GM06990 (cell line): ENCODE results near the gene SRP19.

ENCODE experiments used
- DNase-seq: peaks from one replicate; pipeline ENCODE4 v3.0.0-alpha.2; 2011; ENCODE audit not compliant: insufficient read length; ENCODE audit errors: extremely low read depth
- H3K27me3 ChIP-seq: replicated peaks from 2 replicates; pipeline ENCODE4 v1.6.0; 2011; ENCODE audit warnings: low read length; ENCODE audit not compliant: control insufficient read depth, insufficient read depth
- H3K36me3 ChIP-seq: 2 replicates; pipeline ENCODE4 v1.5.1; 2011; ENCODE audit warnings: low read length; ENCODE audit not compliant: control insufficient read depth, insufficient read depth
- H3K4me3 ChIP-seq: replicated peaks from 2 replicates; pipeline ENCODE4 v1.5.1; 2011; ENCODE audit warnings: low read depth, mild to moderate bottlenecking, control low read depth, low read length
- CTCF ChIP-seq: IDR thresholded peaks from 2 replicates; pipeline ENCODE4 v1.5.1; 2011; ENCODE audit warnings: low read length, control low read depth, mild to moderate bottlenecking, inconsistent platforms; ENCODE audit not compliant: insufficient read depth, poor library complexity, severe bottlenecking

The SRP19 gene

GRCh38 chr5:112823656-112824055, 37.4 kb upstream of the SRP19 start:
- Histone ChIP-seq H3K4me3 (no peak overlapping the region), H3K27me3 (no peaks in the 10 kb centered on the region), H3K36me3 (peaks cover 5% of the 10 kb centered on the region)
- no peak for DNase-seq
- TF ChIP-seq CTCF: no peak

GRCh38 chr5:112824197-112824596, 36.9 kb upstream of the SRP19 start:
- TF ChIP-seq CTCF: no peak
- Histone ChIP-seq H3K4me3 (no peak overlapping the region), H3K36me3 (peaks cover 3% of the 10 kb centered on the region), H3K27me3 (no peaks in the 10 kb centered on the region)
- no peak for DNase-seq

- TF ChIP-seq CTCF: no peak
These were observed 30.7 kb upstream of the SRP19 start for GRCh38 chr5:112830378-112830777.

GRCh38 chr5:112833971-112834370, 27.1 kb upstream of the SRP19 start:
- Histone ChIP-seq H3K27me3 (no peaks in the 10 kb centered on the region), H3K36me3 (peaks cover 3% of the 10 kb centered on the region), H3K4me3 (no peak overlapping the region)
- no peak for TF ChIP-seq CTCF
- no peak for DNase-seq

More at GRCh38 chr5:112830378-112830777, 30.7 kb upstream of the SRP19 start:
- Histone ChIP-seq H3K27me3 (no peaks in the 10 kb centered on the region), H3K4me3 (no peak overlapping the region), H3K36me3 (no peaks in the 10 kb centered on the region; the same call in 1 of the 2 replicates)
- no peak for DNase-seq

- DNase-seq: no peak
- TF ChIP-seq CTCF: no peak
- Histone ChIP-seq H3K36me3 (peaks cover 1% of the 10 kb centered on the region), H3K4me3 (no peak overlapping the region), H3K27me3 (no peaks in the 10 kb centered on the region)
These were observed 16.6 kb upstream of the SRP19 start for GRCh38 chr5:112844489-112844888.

- DNase-seq: no peak
- Histone ChIP-seq H3K4me3 (no peak overlapping the region), H3K36me3 (no peaks in the 10 kb centered on the region), H3K27me3 (no peaks in the 10 kb centered on the region)
- no peak for TF ChIP-seq CTCF
These were observed 14.5 kb upstream of the SRP19 start for GRCh38 chr5:112846556-112846955.
